Mesothelial cell of epicardium (in vitro differentiated cells): Measurements from ENCODE around the gene CRABP1. TPM values are rescaled to one million over a fixed set of nuclear protein-coding genes. Genes with fewer than 3 reads are reported as not detected.

ENCODE experiments used
- DNase-seq, 2 experiments: peaks; one replicate each; pipeline ENCODE4 v3.0.0; 2021; ENCODE audit warnings: low spot score in 2 of 2; ENCODE audit not compliant: unreplicated experiment in 2 of 2
- H3K27ac Mint-ChIP-seq: 2 replicates; pipeline ENCODE4 v1.8.0; 2021; ENCODE audit warnings: mixed read lengths
- H3K27me3 Mint-ChIP-seq: 2 replicates; pipeline ENCODE4 v1.8.0; 2021; ENCODE audit warnings: low read depth, mixed read lengths
- H3K36me3 Mint-ChIP-seq: 2 replicates; pipeline ENCODE4 v1.8.0; 2021; ENCODE audit warnings: mixed read lengths
- H3K4me1 Mint-ChIP-seq: 2 replicates; pipeline ENCODE4 v1.8.0; 2021; ENCODE audit warnings: mixed read lengths
- H3K4me3 Mint-ChIP-seq: 2 replicates; pipeline ENCODE4 v1.8.0; 2021; ENCODE audit warnings: mild to moderate bottlenecking, moderate library complexity, mixed read lengths
- H3K9me3 Mint-ChIP-seq: 2 replicates; pipeline ENCODE4 v1.8.0; 2021; ENCODE audit warnings: mixed read lengths
- total RNA-seq: library from RNA; stranded (reverse); gene quantifications from 3 replicates; pipeline ENCODE4 v1.2.1, GENCODE V29; 2021
- TF ChIP-seq, protein P1 (sequence below): fragments of 200-600 bp; sonication (generic); IDR thresholded peaks from one replicate; pipeline ENCODE4 v1.5.0; 2021; ENCODE audit warnings: antibody characterized with exemption; ENCODE audit not compliant: unreplicated experiment

The CRABP1 gene
- total RNA-seq, 1 donor from 2014 or later: 155 TPM

DNA sequence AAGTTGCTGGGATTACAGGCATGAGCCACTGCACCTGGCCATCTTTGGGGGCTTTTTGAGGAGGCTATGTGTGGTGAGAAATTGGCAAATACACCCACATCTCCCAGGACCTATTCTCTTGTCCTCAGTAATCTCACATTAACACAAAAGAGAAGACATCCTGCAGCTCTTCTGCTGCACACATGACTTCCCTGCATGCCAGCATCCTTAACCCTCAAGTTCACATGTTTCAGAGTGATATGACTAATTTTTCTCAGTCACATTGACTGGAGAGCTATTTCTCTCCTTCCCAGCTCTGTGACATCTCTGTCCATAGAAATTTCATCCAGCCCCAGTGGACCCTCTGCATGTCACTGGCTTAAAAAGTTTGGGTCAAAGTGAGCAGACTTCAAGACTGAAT, 38.8 kb upstream of the CRABP1 start:
- peaks cover 25% of the 10 kb centered on the region for H3K4me1 Mint-ChIP-seq
- peaks cover 50% of the 10 kb centered on the region for H3K27me3 Mint-ChIP-seq
- no peak for DNase-seq
- no peaks in the 10 kb centered on the region for H3K36me3 Mint-ChIP-seq
- no peak overlapping the region for H3K27ac Mint-ChIP-seq
- TF ChIP-seq, protein P1, sequence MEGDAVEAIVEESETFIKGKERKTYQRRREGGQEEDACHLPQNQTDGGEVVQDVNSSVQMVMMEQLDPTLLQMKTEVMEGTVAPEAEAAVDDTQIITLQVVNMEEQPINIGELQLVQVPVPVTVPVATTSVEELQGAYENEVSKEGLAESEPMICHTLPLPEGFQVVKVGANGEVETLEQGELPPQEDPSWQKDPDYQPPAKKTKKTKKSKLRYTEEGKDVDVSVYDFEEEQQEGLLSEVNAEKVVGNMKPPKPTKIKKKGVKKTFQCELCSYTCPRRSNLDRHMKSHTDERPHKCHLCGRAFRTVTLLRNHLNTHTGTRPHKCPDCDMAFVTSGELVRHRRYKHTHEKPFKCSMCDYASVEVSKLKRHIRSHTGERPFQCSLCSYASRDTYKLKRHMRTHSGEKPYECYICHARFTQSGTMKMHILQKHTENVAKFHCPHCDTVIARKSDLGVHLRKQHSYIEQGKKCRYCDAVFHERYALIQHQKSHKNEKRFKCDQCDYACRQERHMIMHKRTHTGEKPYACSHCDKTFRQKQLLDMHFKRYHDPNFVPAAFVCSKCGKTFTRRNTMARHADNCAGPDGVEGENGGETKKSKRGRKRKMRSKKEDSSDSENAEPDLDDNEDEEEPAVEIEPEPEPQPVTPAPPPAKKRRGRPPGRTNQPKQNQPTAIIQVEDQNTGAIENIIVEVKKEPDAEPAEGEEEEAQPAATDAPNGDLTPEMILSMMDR: no peak
- H3K9me3 Mint-ChIP-seq: no peaks in the 10 kb centered on the region
- H3K4me3 Mint-ChIP-seq: no peak overlapping the region

DNA sequence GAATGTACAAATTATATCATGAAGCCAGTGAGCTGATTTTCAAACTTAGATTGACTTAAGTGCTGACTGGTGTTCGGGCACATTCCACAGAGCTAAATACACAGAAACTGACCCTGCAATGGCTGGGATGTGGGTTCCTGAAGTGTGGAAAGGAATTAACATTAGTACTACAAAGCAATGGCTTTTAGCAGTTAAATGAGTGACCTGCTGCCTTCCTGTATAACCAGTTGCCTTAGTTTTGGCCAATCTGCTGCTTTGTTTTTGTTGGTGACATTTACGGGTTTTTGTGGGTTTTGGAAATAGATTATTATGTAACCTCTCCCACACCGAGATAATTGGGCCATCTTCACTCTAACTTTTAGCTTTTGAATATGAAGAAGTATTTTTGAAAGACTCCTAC, 38.3 kb upstream of the CRABP1 start:
- DNase-seq: no peak
- peaks cover 50% of the 10 kb centered on the region for H3K27me3 Mint-ChIP-seq
- peaks cover 24% of the 10 kb centered on the region for H3K4me1 Mint-ChIP-seq
- no peaks in the 10 kb centered on the region for H3K9me3 Mint-ChIP-seq
- H3K36me3 Mint-ChIP-seq: no peaks in the 10 kb centered on the region
- H3K27ac Mint-ChIP-seq: no peak overlapping the region
- H3K4me3 Mint-ChIP-seq: no peak overlapping the region
- TF ChIP-seq, protein P1: no peak

DNA sequence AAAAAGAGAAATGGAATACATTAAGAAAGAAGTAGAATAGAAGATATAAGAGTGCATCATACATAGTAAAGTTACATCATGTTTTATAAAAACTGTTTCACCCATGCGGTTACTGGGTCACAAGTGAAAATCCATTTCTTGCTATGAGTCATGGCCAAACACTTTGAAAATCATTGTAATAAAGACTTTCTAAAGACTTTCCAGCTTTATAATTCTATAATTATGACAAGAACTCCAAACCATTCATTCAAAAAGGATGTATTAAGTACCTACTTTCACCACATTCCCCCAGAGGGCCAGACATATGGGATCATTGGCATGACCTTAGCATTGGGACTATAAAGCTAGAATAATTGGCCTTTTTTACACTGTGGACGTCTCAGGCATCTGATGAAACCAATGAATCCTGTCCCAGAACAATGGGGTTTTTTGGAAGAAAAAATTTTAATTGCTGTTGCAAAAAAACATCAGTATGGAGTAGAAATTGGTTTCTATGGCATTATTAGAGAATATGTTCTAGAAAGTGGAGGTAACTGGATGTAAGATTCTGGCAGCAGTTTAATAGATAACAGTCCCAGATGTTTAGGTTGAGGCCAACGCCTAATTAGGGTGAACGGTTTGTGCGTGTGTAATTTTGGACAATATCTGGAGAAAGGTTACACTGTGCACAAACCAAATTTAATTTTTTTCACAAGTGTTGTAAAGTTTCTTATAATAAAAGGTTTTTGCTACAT, 37.4 kb upstream of the CRABP1 start:
- Mint-ChIP-seq H3K9me3 (no peaks in the 10 kb centered on the region), H3K4me1 (peaks cover 21% of the 10 kb centered on the region), H3K27me3 (peaks cover 50% of the 10 kb centered on the region), H3K36me3 (no peaks in the 10 kb centered on the region), H3K27ac (no peak overlapping the region), H3K4me3 (no peak overlapping the region)
- DNase-seq: no peak
- TF ChIP-seq, protein P1: no peak

DNA sequence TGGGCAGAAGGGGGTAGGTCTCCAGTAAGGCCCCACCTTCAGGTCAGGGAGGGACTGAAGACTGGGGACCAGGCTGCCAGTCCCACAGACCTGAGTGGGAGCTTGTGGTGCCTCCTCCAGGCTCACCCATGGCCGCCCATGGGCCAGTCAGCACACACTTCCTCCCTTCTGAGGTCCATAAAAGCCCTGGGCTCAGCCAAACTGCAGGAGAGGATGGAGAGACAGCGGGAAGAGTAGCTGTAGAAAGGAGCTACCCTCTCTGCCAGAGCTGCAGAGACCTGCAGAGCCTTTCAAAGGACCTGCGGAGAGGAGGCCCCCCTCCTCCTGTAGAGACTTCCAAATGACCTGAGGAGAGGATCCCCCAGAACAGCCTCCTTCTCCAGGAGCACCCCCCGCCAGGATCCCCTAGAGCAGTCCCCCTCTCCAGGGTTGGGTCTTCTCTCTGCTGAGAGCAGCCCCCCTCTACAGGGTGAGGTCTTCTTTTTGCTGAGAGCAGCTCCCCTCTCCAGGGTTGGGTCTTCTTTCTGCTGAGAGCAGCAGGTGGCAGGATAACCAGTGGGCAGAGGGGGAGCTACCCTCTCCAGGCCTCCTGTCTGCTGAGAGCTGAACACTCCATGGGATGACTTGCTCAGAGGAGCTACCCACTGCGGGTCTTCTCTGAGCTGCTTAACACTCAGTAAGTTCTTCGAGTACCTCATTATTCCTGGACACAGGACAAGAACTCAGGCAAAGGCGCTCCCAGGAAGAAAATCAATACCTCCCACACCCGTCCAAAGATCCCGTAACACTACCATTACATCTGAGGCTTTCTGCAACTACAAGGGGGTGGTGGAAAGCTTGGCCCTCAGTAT, 35.7 kb upstream of the CRABP1 start:
- H3K9me3 Mint-ChIP-seq: no peaks in the 10 kb centered on the region
- no peaks in the 10 kb centered on the region for H3K36me3 Mint-ChIP-seq
- TF ChIP-seq, protein P1: no peak
- H3K27me3 Mint-ChIP-seq: peaks cover 50% of the 10 kb centered on the region
- no peak for DNase-seq
- no peak overlapping the region for H3K4me3 Mint-ChIP-seq
- peaks cover 10% of the 10 kb centered on the region for H3K4me1 Mint-ChIP-seq
- no peak overlapping the region for H3K27ac Mint-ChIP-seq

DNA sequence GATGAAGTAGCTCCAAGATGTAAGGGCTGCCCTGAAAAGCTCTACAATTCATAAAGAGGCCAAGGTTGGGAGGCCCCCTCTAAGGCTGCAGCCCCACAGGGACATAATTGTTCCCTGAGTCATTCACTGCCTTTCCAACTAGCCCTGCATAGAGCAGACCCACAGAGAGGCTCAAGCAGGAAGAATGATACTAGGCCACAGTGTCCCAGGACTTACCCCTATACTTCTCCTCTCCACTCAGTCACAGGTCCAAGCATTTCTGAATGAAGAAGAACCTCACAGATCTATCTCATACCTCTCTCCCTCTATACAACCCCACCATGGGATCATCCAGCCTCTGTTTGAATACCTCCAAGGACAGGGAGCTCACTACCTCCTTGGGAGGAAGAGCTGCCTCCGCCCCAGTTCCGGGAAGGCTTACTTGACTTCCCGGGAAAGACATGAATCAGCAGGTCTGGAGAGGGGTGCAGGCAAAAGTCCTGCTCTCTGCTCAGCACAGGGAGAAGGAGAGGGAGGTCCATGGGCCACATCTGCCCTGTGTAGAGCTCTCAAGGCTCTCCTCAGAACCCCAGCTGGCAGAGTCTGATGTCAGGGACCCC, 33.9 kb upstream of the CRABP1 start:
- TF ChIP-seq, protein P1: no peak
- Mint-ChIP-seq H3K36me3 (no peaks in the 10 kb centered on the region), H3K27me3 (peaks cover 37% of the 10 kb centered on the region), H3K4me3 (no peak overlapping the region), H3K4me1 (peaks cover 6% of the 10 kb centered on the region), H3K27ac (no peak overlapping the region), H3K9me3 (no peaks in the 10 kb centered on the region)
- no peak for DNase-seq
